GM18519 (cell line): ENCODE data around the gene RGS19.
"Not testable (repeated sequence)": the region's sequence is repeated elsewhere in the genome, so short reads cannot be mapped to it uniquely, and the experiment has no call there.

Experiments
- ATAC-seq: cut with Tn5 transposase; IDR thresholded peaks from one replicate; pipeline ENCODE4 v1.9.1; 2021; ENCODE audit warnings: mild to moderate bottlenecking, moderate library complexity; ENCODE audit not compliant: unreplicated experiment, low FRiP score

RGS19 gene

DNA sequence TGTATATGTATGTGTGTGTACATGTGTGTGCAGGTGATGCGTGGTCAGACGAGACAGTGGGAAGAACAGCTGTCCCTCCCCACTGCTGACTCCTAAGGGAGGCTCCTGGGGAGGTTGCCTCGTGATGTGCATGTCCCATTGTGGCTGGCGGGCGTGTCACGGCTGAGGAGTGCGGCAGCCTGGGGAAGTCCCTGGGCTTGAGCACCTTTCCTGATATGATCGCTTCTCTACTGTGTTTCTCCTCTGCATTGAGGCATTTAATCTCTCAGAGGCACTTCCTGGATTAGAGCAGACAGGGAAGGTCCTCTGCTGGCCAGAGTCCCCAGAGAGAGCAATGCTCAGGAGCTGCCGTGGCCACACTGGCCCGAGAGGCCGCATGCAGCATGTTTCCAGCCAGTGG lies 16.6 kb upstream of the RGS19 start:
- no peak for ATAC-seq

DNA sequence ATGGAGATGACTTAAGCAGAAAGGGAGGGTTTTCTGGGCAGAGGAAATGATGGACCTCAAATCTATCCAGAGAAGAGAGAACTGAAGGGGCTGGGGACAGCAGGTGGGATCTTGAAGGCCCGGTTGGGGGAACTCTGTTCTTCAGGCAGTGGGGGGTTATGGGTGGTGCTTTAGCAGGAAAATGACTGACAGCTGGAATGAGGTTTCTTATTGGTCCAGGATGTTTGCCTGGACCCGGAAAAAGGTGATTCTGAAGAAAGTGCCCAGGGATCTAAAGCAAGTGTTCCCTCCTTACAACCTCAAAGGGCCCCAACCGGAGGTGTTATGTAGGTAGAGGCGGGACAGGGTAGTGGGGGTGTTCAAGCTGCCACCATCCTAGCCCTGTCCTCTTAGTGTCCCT lies 16.1 kb upstream of the RGS19 start:
- ATAC-seq, result no peak

DNA sequence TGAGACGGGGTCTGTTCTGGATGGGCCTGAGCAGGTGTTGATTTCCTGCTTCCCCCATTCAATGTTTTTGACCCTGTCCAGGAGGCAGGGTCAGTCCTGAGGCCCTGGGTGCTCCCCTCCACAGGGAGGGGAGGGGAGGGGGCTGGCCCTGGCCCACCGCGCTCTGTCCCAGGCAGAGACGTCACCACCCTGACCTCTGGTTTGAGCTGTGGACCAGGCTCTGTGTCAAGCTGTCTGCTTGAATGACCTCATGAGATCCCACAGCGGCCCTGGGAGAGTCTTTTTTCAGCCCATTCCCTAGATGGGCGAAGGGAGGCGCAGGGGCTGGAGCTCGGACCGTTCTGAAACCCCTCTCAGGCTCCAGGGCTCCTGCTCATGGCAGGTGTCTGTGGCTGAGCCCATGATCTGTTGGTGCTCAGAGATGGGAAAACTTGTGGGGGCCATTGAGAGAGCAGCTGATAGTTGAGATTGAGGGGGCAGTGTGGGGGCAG lies 13.7 kb upstream of the RGS19 start:
- ATAC-seq, result no peak

DNA sequence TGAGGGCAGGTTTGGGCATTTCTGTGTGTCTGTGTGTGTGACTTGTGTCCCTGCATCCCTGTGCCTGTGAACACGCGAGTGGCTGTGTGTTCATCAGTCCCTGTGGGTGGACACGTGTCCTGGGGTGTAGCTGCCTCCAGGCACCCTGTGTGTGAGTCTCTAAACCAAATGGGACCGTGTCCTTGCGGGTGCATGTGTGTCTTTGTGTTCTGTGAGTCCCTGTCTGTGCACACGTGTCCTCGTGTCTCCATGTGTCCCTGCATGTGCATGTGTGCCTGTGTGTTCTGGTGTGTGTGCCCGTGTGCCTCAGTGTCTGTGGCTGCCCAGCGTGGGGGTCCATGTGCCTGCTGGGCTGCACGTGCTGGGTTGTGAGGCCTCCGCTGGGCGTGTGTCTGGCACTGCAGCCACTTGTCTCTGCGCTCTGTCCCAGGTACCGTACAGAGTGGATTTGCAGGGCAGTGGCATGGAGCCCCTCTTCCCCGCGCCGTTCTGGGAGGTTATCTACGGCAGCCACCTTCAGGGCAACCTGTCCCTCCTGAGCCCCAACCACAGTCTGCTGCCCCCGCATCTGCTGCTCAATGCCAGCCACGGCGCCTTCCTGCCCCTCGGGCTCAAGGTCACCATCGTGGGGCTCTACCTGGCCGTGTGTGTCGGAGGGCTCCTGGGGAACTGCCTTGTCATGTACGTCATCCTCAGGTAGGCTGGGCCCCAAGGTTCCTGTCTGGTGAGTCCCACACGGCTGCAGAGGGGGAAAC lies 13.1 kb upstream of the RGS19 start:
- no peak for ATAC-seq

DNA sequence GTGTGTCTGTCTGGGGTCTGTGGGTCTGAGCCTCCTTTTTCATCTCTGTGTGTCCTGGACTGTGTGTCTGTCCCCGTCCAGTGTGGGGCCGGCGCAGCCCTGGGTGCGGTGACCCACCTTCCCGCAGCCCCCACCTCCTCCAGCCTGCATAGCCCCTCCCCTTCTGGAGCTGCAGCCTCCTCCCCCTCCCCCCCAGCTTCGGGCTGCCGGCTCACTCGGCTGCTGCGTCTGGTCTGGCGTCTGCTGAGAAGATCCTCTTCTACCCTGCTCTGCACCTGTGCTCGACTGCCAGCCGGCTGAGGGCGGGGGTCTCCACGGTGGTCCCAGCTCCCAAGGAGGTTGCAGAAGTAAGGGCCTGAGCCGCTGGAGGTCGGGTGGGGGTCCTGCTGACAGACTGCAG lies 12.5 kb upstream of the RGS19 start:
- no peak for ATAC-seq

DNA sequence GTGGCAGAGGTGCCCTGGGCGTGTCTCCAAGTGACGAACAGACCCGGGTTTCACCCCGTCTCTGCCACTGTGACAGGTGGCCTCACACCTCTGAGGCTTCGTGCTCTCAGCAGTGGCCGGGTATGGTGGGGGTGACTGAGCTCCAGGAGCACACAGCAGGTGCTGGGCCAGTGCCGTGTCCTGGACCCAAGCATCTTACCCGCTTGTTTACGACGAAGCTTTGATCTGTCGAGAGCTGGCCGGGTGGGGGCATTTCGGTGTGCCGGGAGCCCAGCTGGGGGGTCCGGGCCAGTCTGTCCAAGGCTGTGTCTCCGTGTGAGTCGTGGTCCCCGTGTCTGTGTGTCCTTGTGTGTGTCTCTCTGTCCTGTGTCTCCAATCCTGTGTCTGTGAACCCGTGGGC lies 12.0 kb upstream of the RGS19 start:
- ATAC-seq, result no peak

DNA sequence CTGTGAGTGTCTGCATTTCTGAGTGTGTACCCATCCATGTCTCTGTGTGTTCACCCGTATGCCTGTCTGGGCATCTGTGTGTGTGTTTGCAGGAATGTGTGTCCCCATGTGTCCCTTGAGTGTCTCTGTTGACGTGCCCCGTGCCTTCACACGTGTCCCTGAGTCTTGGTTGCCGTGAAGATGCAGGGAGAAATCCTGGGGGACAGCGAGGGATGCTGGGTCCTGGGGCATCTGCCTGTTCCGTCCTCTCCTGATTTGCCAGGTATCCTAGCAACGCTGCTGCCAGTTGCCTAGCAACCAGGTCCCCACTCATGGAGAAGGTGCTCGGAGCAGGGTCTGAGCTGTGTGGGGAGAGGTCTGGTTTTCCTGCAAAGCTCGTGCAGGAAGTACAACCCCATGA lies 10.8 kb upstream of the RGS19 start:
- no peak for ATAC-seq

DNA sequence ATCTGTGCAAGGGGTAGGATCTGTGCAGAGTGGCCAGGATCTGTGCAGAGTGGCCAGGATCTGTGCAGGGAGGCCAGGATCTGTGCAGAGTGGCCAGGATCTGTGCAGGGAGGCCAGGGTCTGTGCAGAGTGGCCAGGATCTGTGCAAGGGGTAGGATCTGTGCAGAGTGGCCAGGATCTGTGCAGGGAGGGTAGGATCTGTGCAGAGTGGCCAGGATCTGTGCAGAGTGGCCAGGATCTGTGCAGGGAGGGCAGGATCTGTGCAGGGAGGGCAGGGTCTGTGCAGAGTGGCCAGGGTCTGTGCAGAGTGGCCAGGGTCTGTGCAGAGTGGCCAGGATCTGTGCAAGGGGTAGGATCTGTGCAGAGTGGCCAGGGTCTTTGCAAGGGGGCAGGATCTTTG lies 9.3 kb upstream of the RGS19 start:
- ATAC-seq, result not testable (repeated sequence)

DNA sequence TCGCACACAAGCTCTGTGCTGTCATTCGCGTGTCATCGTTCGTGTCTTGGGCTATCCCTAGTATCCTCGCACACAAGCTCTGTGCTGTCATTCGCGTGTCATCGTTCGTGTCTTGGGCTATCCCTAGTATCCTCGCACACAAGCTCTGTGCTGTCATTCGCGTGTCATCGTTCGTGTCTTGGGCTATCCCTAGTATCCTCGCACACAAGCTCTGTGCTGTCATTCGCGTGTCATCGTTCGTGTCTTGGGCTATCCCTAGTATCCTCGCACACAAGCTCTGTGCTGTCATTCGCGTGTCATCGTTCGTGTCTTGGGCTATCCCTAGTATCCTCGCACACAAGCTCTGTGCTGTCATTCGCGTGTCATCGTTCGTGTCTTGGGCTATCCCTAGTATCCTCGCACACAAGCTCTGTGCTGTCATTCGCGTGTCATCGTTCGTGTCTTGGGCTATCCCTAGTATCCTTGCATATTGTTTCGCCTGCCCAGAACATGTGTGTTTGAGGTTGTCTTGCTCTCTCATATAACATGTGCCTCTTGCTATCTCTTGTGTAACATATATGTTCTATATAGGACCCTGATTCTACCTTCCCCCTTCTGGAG lies 8.0 kb upstream of the RGS19 start:
- ATAC-seq, result not testable (repeated sequence)

DNA sequence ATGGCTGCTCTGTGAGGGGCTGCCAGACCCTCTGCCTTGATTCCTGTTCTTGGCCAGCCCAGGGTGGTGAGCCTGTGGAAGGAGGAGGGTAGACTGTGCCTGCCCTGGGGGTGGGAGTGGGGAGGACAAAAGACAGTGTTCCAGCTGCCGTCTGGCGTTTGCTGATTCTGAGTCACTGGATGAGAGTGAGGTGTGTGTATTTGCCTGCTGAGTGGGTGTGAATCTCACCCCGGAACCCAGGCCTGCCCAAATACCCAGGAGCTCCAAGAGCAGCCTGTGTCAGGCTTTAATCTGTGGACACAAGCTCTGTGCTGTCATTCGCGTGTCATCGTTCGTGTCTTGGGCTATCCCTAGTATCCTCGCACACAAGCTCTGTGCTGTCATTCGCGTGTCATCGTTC lies 7.5 kb upstream of the RGS19 start:
- ATAC-seq, result no peak

DNA sequence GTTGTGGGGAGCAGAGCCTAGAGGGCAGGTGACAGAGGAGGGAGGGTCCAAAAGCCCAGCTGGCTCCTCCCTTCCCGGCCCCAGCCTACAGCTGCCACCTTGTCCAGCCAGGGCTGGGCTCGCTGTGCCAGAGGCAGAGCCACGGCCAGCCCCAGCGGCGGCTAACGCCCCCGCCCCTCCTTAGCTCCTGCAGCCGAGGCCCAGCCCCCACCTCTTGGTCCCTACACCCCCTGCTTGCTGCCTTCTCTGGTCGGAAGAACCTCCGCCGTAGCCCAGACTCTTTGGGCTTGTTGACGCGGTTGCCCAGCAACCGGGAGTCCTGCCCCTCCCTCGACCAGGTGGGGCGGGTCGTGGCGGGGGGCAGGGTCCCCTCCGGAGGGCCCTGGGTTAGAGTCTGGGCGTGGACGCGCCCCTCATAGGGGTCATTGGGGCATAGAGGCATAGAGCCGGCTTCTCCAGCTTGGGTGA lies 5.4 kb upstream of the RGS19 start:
- no peak for ATAC-seq

DNA sequence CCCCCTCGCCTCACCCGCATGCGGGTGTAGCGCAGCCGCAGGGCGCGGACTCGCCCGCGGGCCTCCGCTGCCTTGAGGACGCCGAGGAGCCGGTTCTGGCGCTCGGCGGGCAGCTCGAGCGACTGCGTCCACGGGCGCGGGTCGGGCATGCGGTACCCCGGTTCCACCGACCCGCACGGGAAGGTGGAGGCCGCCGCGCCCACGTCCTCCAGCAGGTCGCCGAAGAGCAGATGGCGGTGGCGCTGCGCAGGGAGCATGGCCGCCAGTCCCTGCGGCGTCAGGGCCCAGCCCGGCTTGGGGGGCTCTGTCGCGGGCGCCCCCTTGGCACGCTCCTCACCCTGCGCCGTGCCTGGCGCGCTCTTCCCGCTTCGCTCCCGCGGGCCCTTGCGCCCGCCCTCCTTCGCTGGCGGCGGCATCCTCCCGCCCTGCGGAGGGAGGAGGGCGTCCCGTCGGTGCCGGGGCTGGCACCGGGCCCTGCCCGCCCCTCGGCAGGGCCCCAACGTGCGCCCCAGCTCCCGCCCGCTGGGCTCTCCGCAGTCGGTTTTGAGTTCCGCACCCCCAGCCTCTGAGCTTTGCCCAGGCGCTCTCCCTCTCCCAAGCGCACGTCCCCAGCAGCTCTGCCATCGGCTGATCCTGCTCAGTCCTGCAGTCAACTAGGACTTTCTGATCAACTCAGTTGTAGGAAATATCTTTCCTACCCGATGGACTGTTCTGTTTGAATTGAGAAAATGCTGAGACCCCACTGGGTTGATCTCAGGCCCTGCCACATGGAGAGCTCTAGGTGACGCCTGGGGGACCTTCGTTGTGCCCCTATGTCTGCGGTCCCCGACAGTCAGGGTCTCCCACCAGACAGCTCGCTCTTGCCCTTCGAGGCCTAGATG lies 4.7 kb upstream of the RGS19 start, which contains the start of gene LKAAEAR1:
LKAAEAR1 (minus strand) TSS at position 595 of the 881 bp plus-strand sequence; CDS start at position 416, 179 bp downstream.
- no peak for ATAC-seq

DNA sequence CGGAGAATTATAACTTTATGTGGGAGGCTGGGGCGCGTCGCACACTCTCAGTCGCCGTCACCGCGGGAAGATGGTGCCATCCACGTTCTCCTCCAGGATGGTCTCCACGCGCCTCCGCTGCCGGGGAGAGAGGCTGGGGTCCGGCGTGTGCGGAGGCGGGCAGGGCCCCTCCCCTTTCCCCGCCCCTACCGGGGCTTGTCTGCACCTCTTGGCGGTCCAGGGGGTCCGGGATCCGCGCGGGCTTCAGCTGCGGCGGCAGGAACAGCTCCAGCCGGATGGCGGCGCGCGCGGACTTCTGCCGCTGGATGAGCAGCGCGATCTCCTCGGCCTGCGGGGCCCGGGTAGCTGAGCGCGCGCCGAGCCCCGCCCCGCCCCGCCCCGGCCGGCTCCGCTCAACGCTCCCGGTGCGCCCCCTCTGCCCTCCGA lies 4.1 kb upstream of the RGS19 start:
- ATAC-seq, result no peak

DNA sequence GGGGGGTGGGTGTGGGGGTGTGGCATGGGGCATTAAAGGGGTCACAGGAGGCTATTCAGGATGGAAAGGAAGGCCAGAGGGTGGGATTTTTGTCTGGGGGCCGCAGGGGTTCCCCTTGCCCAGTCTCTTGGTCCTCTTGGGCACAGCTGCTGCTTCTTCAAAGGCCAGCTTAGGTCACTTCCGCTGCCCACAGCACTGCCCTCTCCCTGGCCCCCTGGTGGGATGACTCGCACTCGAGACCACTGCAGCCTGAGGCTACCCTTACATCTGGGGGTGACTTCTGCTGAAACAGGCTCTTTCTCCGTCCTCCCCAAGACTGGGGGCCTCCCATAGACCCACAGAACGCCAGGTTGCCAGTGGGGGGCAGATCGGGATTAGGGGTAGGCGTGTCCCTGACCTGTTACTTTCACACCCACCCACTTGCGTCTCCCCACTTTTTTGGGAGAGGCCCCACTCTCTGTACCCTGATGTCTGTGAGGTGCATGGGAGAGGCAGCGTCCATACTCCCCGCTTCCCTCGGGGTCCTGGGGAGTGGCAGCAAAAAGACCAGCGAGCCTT lies 3.6 kb upstream of the RGS19 start:
- no peak for ATAC-seq

DNA sequence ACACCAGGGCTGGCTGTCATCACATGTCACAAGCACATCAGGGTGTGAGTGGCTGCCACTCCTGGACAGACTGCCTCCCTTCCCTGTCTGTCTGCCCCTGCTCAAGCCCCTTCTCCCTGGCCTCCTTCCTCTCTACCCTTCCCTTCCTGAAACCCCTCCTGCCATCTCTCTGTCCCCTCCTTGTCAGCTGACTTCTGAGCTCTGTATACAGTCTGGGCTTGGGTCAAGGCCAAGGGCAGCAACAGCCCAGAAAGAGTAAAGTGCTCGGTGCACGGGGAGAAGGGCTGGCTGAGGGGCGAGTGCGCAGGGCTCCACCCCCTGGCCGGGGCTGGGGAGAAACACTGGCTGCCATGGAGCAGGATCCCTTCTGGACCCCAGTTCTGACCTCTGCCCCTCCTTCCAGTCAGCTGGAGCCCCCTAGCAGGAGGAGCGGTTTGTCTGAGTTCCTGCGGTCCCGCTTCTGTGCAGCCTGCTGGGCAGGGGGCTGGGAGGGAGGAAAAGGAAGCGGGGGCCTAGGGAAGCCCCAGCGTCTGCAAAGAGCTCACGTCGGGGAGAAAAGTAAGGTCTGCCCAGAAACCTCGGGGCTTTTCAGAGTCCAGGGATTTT lies 2.9 kb upstream of the RGS19 start:
- no peak for ATAC-seq

DNA sequence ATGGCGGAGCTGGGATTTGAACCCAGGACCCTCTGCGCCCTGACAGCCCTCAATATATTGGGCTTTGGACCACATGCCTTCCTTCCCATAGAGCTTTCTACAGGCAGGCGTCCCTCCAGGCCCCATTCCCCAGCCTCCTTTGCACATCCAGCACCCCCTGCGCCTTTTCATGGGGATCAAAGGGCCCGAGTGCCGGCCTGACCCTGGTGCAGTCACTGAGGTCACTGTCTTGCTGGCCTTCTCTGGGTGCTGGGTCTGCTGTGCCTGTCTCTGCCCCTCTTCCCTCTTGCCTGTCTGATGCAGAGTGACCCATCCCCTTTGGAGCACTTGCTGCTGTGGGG lies 2.3 kb upstream of the RGS19 start:
- no peak for ATAC-seq

DNA sequence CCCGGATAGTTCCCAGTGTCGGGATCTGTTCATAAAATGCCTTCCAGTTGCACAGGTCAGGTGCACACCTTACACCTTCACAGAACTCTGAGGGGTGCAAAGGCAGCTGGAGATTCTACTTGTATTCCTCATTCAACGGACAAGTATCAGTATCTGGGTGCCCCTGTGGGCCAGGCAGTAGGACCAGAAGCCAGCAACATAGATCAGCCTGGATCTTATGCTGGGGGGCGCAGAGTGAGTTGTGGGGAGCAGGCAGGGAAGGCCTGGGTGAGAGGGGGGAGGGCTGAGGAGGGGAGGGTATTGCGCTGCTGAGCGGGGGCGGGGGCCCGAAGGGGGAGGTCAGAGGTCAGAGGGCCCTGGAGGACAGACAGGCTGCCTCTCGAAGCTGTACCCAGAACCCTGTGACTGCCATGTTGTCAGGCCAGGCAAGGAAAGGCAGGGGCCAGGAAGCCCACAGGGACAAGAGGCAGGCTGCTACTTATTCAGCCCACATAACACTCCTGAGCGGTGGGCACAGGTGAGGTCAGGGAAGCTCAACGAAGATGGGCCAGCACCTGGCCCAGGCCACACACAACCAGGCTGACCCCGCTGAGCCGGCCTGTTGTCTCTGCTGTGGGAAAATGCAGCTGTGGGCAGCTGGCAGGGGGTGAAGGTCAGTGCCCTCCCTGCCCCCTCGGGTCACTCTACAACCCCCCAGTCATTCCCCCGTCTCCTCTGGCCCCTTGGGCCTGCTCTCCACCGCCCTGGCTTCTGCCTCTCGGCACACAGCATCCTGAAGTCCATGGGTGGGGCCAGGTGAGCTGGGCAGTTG lies 1.7 kb upstream of the RGS19 start:
- ATAC-seq, result no peak

DNA sequence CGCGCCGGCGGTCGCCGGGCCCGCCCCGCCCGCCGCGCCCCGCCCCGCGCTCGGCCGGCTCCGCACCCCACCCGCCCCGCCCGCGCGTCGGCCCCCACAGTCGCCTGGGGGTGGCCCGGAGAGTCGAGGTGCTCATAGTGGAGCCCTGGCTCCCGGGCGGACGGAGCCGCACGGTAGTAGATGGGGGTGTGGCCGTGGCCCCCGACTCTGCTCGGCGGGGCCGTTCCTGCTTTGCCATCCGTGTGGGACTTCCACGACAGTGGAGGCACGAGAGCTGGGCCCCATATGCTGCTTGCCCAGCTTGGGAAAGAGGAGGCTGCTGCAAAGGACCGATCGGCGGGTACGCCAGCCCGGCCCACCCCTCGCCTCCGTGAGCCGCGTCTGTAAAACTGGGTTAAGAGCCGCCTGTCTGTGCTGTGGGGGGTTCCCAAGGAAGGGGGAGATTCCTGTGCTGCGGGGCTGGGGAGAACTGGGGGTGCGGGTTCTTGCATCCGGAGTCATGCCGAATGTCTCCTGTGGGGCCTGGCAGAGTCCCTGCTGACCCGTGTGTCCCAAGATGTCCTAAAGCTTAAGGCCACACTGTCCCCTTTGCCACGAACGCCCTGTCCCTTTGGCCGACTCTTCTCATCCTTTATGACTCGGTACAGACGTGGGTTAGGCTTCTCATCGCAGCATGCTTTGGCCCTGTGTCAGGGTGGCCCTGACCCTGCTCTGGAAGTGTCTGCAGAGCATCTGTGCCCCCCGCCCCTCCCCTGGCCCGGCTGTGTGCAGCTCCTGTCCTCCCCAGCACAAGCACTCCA lies 895 bp upstream of the RGS19 start, which contains the start of gene OPRL1:
OPRL1 (plus strand) TSS at position 70 of the 800 bp plus-strand sequence. CDS start 12,639 bp downstream, outside the sequence.
- ATAC-seq, result no peak

DNA sequence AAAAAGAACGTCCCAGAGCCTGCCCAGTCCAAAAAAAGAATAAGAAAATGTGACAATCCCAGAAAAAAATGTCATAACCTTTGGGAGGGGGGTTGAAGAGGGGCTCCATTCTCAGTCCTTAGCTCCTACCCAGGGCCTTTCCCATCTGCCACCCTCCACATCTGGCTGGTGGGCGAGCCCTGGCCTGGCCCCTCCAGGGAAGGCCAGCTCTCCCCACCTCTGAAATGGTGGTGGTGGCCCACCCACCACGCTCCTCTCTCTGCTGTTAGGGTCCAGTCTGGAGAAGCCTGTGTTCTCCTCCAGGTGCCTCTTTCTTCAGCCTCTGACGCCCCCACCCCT lies 415 bp downstream of the RGS19 start:
- ATAC-seq, result no peak
